PC-9 (cell line): Measurements from ENCODE around the gene TFPI2. TPM values are rescaled to one million over a fixed set of nuclear protein-coding genes. Genes with fewer than 3 reads are reported as not detected.

Experiments used
- BruUV-seq: library from RNA; stranded (reverse); fragments of 400-500 nt; replicated peaks from 2 replicates; lab custom pipeline; 2021; lab: Mats Ljungman, UMichigan
- CTCF ChIA-PET: fragments of 300-600 bp; sonication (Branson Sonifier 250); formaldehyde crosslinking; loops from one replicate; lab custom pipeline; 2022; ENCODE audit warnings: antibody characterized with exemption; lab: Charles Lee
- POLR2A ChIA-PET: fragments of 300-600 bp; sonication (Branson Sonifier 250); formaldehyde crosslinking; loops from one replicate; lab custom pipeline; 2022; ENCODE audit warnings: antibody characterized with exemption; ENCODE audit not compliant: unreplicated experiment; lab: Charles Lee
- DNase-seq, 2 experiments: peaks; one replicate each; pipeline versions ENCODE4 v3.0.0 to v3.0.0-alpha.2; 2015 to 2022; ENCODE audit warnings: mixed read lengths in 1 of 2
- H2AFZ ChIP-seq: fragments of 200-600 bp; sonication (generic); 2 replicates; pipeline ENCODE4 v1.8.1; 2017; ENCODE audit warnings: antibody characterized with exemption
- H3F3A ChIP-seq: fragments of 200-600 bp; sonication (generic); 2 replicates; pipeline ENCODE4 v1.8.1; 2017; ENCODE audit warnings: antibody characterized with exemption, mild to moderate bottlenecking, low read depth; ENCODE audit not compliant: insufficient read depth
- H3K27ac ChIP-seq: fragments of 200-600 bp; sonication (generic); 2 replicates; pipeline ENCODE4 v1.6.1; 2016; ENCODE audit warnings: mixed run types
- H3K27me3 ChIP-seq: fragments of 200-600 bp; sonication (generic); 2 replicates; pipeline ENCODE4 v1.6.1; 2016; ENCODE audit warnings: low read depth, mixed run types; ENCODE audit not compliant: insufficient read depth
- H3K36me3 ChIP-seq: fragments of 200-600 bp; sonication (generic); 2 replicates; pipeline ENCODE4 v1.6.1; 2016; ENCODE audit warnings: low read depth, mixed run types
- H3K4me1 ChIP-seq: fragments of 200-600 bp; sonication (generic); replicated peaks from 2 replicates; pipeline ENCODE4 v1.6.1; 2016; ENCODE audit warnings: mixed run types; ENCODE audit not compliant: insufficient read depth
- H3K4me2 ChIP-seq: fragments of 200-600 bp; sonication (generic); 2 replicates; pipeline ENCODE4 v1.6.1; 2017; ENCODE audit warnings: mixed run types
- H3K4me3 ChIP-seq: fragments of 200-600 bp; sonication (generic); 2 replicates; pipeline ENCODE4 v1.6.1; 2016; ENCODE audit warnings: mixed run types
- H3K79me2 ChIP-seq: fragments of 200-600 bp; sonication (generic); 2 replicates; pipeline ENCODE4 v1.6.1; 2017; ENCODE audit warnings: low read depth, mixed run types
- H3K9me2 ChIP-seq: fragments of 200-600 bp; sonication (generic); 2 replicates; pipeline ENCODE4 v1.8.1; 2017; ENCODE audit warnings: mild to moderate bottlenecking; ENCODE audit not compliant: insufficient read depth
- H3K9me3 ChIP-seq: fragments of 200-600 bp; sonication (generic); 2 replicates; pipeline ENCODE4 v1.8.1; 2016; ENCODE audit warnings: low read depth; ENCODE audit not compliant: insufficient read depth
- H4K20me1 ChIP-seq: fragments of 200-600 bp; sonication (generic); 2 replicates; pipeline ENCODE4 v1.8.1; 2017; ENCODE audit not compliant: insufficient read depth
- CTCF ChIP-seq: fragments of 200-600 bp; sonication (generic); conservative IDR thresholded peaks from 2 replicates; pipeline ENCODE4 v1.6.1; 2017; ENCODE audit warnings: mixed run types, antibody characterized with exemption, mild to moderate bottlenecking, moderate library complexity
- EZH2 ChIP-seq: fragments of 200-600 bp; sonication (generic); IDR thresholded peaks from 2 replicates; pipeline ENCODE4 v1.8.0; 2017; ENCODE audit warnings: antibody characterized with exemption, low read depth
- intact Hi-C: fragments of 100-400 bp; cut with micrococcal nuclease; formaldehyde crosslinking; loops from one replicate; pipeline ENCODE4 v1.10.0; 2022; ENCODE audit not compliant: unreplicated experiment
- total RNA-seq: library from RNA; stranded (reverse); gene quantifications from 2 replicates; pipeline ENCODE4 v1.2.3, GENCODE V29; 2021

Gene TFPI2
- total RNA-seq, 1 experiment from 2014 or later: 67.3 TPM

DNA sequence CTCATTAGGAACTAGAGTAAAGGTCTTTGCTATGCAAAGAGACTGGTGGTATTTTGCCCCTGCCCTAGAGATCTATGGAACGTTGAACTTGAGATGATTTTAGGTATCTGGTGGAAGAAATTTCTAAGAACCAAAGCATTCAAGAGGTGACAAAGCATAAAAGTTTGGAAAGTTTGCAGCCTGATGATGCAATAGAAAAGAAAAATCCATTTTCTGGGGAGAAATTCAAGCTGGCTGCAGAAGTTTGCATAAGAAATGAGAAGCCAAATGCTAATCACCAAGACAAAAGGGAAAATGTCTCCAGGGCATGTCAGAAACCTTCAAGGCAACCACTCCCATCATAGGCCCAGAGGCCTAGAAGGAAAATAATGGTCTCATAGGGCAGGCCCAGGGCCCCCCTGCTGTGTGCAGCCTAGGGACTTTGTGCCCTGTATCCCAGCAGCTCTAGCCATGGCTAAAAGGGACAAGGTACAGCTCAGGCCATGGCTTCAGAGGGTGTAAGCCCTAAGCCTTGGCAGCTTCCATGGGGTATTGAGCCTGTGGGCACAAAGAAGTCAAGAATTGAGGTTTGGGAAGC, 16.5 kb downstream of the TFPI2 start:
- no TSS peak for BruUV-seq
- Histone ChIP-seq H3K9me2 (no peaks in the 10 kb centered on the region; the same call in 1 of the 2 replicates), H4K20me1 (no peaks in the 10 kb centered on the region), H2AFZ (no peak overlapping the region), H3K36me3 (no peaks in the 10 kb centered on the region), H3K4me1 (no peaks in the 10 kb centered on the region), H3K9me3 (no peaks in the 10 kb centered on the region), H3K4me3 (no peak overlapping the region), H3K27me3 (no peaks in the 10 kb centered on the region), H3F3A (no peaks in the 10 kb centered on the region), H3K79me2 (no peaks in the 10 kb centered on the region), H3K27ac (no peak overlapping the region), H3K4me2 (no peak overlapping the region)
- no peak for TF ChIP-seq CTCF
- TF ChIP-seq EZH2: no peak
- no peak for DNase-seq
- ChIA-PET CTCF (no interaction called here), POLR2A (no interaction called here)
- intact Hi-C loops: no loop called here

GRCh38 chr7:93866886-93867285, 23.7 kb downstream of the TFPI2 start:
- Histone ChIP-seq H3K27ac (no peak overlapping the region), H3K9me2 (no peaks in the 10 kb centered on the region), H3F3A (no peaks in the 10 kb centered on the region), H3K27me3 (no peaks in the 10 kb centered on the region), H3K4me2 (no peak overlapping the region), H3K79me2 (no peaks in the 10 kb centered on the region), H3K4me1 (no peaks in the 10 kb centered on the region), H3K36me3 (no peaks in the 10 kb centered on the region), H3K9me3 (no peaks in the 10 kb centered on the region), H3K4me3 (no peak overlapping the region), H2AFZ (no peak overlapping the region), H4K20me1 (no peaks in the 10 kb centered on the region)
- intact Hi-C loops: no loop called here
- CTCF ChIA-PET: interaction anchor here (0.6 kb wide), 1 partner anchor 1413 kb away, joined by 3 read pairs; no protein-coding TSS in a partner anchor
- POLR2A ChIA-PET: no interaction called here
- no peak for TF ChIP-seq CTCF
- TF ChIP-seq EZH2: no peak
- DNase-seq: no peak
- no TSS peak for BruUV-seq

DNA sequence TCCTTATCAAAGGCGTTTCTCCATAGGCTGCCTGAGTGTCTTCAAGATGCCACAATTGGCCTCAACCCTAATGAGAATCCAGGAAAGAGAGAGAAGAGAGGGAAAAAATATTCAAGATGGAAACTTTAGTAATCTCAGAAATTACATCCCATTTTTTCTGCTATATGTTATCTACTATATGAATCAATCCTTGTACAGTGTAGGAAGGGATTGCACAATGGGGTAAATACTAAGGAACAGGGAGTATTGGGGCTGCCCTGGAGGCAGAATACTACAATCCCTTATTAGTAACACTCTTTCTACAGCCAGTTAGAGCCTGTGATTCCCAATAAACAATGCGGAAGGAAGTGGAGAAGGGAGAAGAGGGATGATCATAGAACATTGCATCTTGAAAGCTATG, 27.9 kb downstream of the TFPI2 start:
- CTCF ChIA-PET: no interaction called here
- Histone ChIP-seq H2AFZ (no peak overlapping the region), H3K9me2 (no peaks in the 10 kb centered on the region), H3K36me3 (no peaks in the 10 kb centered on the region), H3K4me3 (no peak overlapping the region), H3K79me2 (no peaks in the 10 kb centered on the region), H3K4me1 (no peaks in the 10 kb centered on the region), H3K4me2 (no peak overlapping the region), H3K27ac (no peak overlapping the region), H3K27me3 (no peaks in the 10 kb centered on the region), H3K9me3 (no peaks in the 10 kb centered on the region; the same call in 1 of the 2 replicates), H4K20me1 (no peaks in the 10 kb centered on the region), H3F3A (no peaks in the 10 kb centered on the region)
- intact Hi-C loops: no loop called here
- BruUV-seq: no TSS peak
- POLR2A ChIA-PET: no interaction called here
- no peak for DNase-seq
- TF ChIP-seq CTCF: no peak
- no peak for TF ChIP-seq EZH2
